ENCODE results near the gene ARHGEF16.

DNA sequence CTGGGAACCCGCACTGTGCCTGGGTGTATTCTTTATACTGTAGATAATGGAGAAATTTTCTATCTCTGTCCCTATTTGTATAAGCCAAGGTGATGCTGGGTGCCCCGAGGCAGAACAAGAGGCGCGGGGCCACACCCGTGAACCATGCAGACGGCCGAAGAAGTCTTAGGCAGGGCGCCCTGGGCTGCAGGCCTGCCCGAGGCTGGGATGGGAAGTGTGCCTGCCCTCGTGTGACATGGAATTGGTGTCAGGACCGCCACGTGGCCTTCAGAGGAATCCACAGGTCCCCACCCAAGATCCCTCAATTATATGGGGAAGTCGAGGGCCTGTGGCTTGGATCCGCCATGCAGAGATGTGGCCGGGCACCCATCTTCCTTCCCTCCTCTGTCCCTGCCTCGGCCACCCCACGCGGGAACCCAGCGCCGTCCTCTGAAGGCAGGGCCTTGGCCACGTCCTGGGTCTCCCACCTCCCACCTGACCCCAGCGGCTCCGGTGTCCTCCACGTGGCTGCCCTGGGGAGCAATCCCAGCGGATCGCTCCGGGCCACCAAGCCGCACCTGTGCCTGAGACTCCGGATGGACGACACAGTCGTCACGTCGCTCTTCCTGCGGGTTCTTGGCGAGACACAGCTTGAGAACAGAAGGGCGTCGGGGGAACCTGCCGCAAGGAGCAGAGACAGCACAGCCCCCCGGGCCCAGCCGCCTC, 19.9 kb upstream of the ARHGEF16 start:
- TF ChIP-seq, protein P1, sequence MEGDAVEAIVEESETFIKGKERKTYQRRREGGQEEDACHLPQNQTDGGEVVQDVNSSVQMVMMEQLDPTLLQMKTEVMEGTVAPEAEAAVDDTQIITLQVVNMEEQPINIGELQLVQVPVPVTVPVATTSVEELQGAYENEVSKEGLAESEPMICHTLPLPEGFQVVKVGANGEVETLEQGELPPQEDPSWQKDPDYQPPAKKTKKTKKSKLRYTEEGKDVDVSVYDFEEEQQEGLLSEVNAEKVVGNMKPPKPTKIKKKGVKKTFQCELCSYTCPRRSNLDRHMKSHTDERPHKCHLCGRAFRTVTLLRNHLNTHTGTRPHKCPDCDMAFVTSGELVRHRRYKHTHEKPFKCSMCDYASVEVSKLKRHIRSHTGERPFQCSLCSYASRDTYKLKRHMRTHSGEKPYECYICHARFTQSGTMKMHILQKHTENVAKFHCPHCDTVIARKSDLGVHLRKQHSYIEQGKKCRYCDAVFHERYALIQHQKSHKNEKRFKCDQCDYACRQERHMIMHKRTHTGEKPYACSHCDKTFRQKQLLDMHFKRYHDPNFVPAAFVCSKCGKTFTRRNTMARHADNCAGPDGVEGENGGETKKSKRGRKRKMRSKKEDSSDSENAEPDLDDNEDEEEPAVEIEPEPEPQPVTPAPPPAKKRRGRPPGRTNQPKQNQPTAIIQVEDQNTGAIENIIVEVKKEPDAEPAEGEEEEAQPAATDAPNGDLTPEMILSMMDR (IDR thresholded peaks at IDR 0.05) = no peak
- TF ChIP-seq ZFX (IDR thresholded peaks at IDR 0.05; ENCODE audit: borderline replicate concordance) = no peak
